Duodenal mucosa (tissue), 2 donors: ENCODE measurements around the gene NVL.
"Not testable (repeated sequence)": the region's sequence is repeated elsewhere in the genome, so short reads cannot be mapped to it uniquely, and the experiment has no call there.

Source experiments
- H3K27ac ChIP-seq: one replicate; pipeline ENCODE4 v1.7.0; 2013; ENCODE audit warnings: low read depth, low read length
- H3K27me3 ChIP-seq, 2 donors: one replicate each; pipeline ENCODE4 v1.7.0; 2013; ENCODE audit warnings: low read length in 2 of 2, control low read depth in 1 of 2; ENCODE audit not compliant: insufficient read depth in 2 of 2, control insufficient read depth in 1 of 2
- H3K36me3 ChIP-seq, 2 donors: one replicate each; pipeline ENCODE4 v1.7.0; 2013; ENCODE audit warnings: low read length in 2 of 2, control low read depth in 1 of 2; ENCODE audit not compliant: insufficient read depth in 2 of 2, control insufficient read depth in 1 of 2
- H3K4me1 ChIP-seq, 2 donors: one replicate each; pipeline ENCODE4 v1.7.0; 2013; ENCODE audit warnings: low read length in 2 of 2, control low read depth in 1 of 2; ENCODE audit not compliant: insufficient read depth in 2 of 2, control insufficient read depth in 1 of 2
- H3K4me3 ChIP-seq, 2 donors: one replicate each; pipeline ENCODE4 v1.7.0; 2013; ENCODE audit warnings: low read length in 2 of 2, low read depth in 1 of 2
- H3K9ac ChIP-seq, 2 donors: one replicate each; pipeline ENCODE4 v1.7.0; 2013; ENCODE audit warnings: low read length in 2 of 2, low read depth in 1 of 2
- H3K9me3 ChIP-seq, 2 donors: one replicate each; pipeline ENCODE4 v1.7.0; 2013; ENCODE audit warnings: low read length in 2 of 2, control low read depth in 1 of 2; ENCODE audit not compliant: control insufficient read depth in 1 of 2

Gene NVL

GRCh38 chr1:224217655-224218623 is 112.0 kb downstream of the NVL start:
- Histone ChIP-seq H3K27ac (no peak overlapping the region), H3K4me1 (peaks cover 19 to 24% of the 10 kb centered on the region in 2 donors), H3K9ac (no peak overlapping the region), H3K36me3 (no peaks in the 10 kb centered on the region), H3K27me3 (no peaks in the 10 kb centered on the region), H3K9me3 (no peaks in the 10 kb centered on the region), H3K4me3 (no peak overlapping the region)

GRCh38 chr1:224216382-224216781 is 113.6 kb downstream of the NVL start:
- no peaks in the 10 kb centered on the region for H3K27me3 ChIP-seq
- no peaks in the 10 kb centered on the region for H3K9me3 ChIP-seq
- H3K4me1 ChIP-seq = peaks cover 32 to 35% of the 10 kb centered on the region in 2 donors
- H3K27ac ChIP-seq = no peak overlapping the region
- no peaks in the 10 kb centered on the region for H3K36me3 ChIP-seq
- no peak overlapping the region for H3K9ac ChIP-seq
- H3K4me3 ChIP-seq = no peak overlapping the region

- Histone ChIP-seq H3K4me1 (peaks cover 42% of the 10 kb centered on the region in 2 donors), H3K4me3 (peak overlapping the region in 1 of 2 donors; percentile 30), H3K27ac (peak overlapping the region; percentile 8), H3K36me3 (no peaks in the 10 kb centered on the region), H3K27me3 (no peaks in the 10 kb centered on the region), H3K9ac (peak overlapping the region in 1 of 2 donors; percentile 25), H3K9me3 (no peaks in the 10 kb centered on the region)
These were observed 116.4 kb downstream of the NVL start for GRCh38 chr1:224213438-224214119.

GRCh38 chr1:224212618-224213061 is 117.3 kb downstream of the NVL start:
- peak overlapping the region in 1 of 2 donors; percentile 30 for H3K4me3 ChIP-seq
- peak overlapping the region; percentile 25 to 33 for H3K9ac ChIP-seq
- H3K9me3 ChIP-seq = no peaks in the 10 kb centered on the region
- H3K36me3 ChIP-seq = no peaks in the 10 kb centered on the region
- peak overlapping the region; percentile 56 for H3K27ac ChIP-seq
- no peaks in the 10 kb centered on the region for H3K27me3 ChIP-seq
- H3K4me1 ChIP-seq = peaks cover 34 to 42% of the 10 kb centered on the region in 2 donors

GRCh38 chr1:224211206-224211962 is 118.6 kb downstream of the NVL start:
- H3K36me3 ChIP-seq = no peaks in the 10 kb centered on the region
- no peaks in the 10 kb centered on the region for H3K9me3 ChIP-seq
- H3K27me3 ChIP-seq = no peaks in the 10 kb centered on the region
- peaks cover 34 to 43% of the 10 kb centered on the region in 2 donors for H3K4me1 ChIP-seq
- H3K9ac ChIP-seq = peak overlapping the region in 1 of 2 donors; percentile 11
- no peak overlapping the region for H3K27ac ChIP-seq
- no peak overlapping the region for H3K4me3 ChIP-seq

- not testable (repeated sequence) for H3K9ac ChIP-seq, H3K9me3 ChIP-seq, H3K27me3 ChIP-seq, H3K36me3 ChIP-seq
- peak overlapping the region; percentile 58 for H3K27ac ChIP-seq
- H3K4me3 ChIP-seq = peak overlapping the region in 1 of 2 donors; percentile 25
- H3K4me1 ChIP-seq = peaks cover 33 to 48% of the 10 kb centered on the region in 2 donors
These were observed 123.9 kb downstream of the NVL start for GRCh38 chr1:224205931-224206538.

GRCh38 chr1:224205438-224205840 is 124.5 kb downstream of the NVL start:
- Histone ChIP-seq H3K27ac (peak overlapping the region; percentile 58), H3K9me3 (no peaks in the 10 kb centered on the region), H3K27me3 (no peaks in the 10 kb centered on the region), H3K9ac (peak overlapping the region in 1 of 2 donors; percentile 30), H3K4me1 (peaks cover 35 to 46% of the 10 kb centered on the region in 2 donors), H3K36me3 (no peaks in the 10 kb centered on the region), H3K4me3 (peak overlapping the region in 1 of 2 donors; percentile 25)

GRCh38 chr1:224203243-224204016 is 126.5 kb downstream of the NVL start:
- Histone ChIP-seq H3K36me3 (no peaks in the 10 kb centered on the region), H3K27ac (peak overlapping the region; percentile 46), H3K27me3 (no peaks in the 10 kb centered on the region), H3K9me3 (no peaks in the 10 kb centered on the region), H3K9ac (no peak overlapping the region), H3K4me3 (no peak overlapping the region), H3K4me1 (peaks cover 27 to 38% of the 10 kb centered on the region in 2 donors)

- H3K27ac ChIP-seq = no peak overlapping the region
- H3K36me3 ChIP-seq = no peaks in the 10 kb centered on the region
- no peaks in the 10 kb centered on the region for H3K9me3 ChIP-seq
- H3K4me1 ChIP-seq = peaks cover 27 to 41% of the 10 kb centered on the region in 2 donors
- no peak overlapping the region for H3K9ac ChIP-seq
- no peak overlapping the region for H3K4me3 ChIP-seq
- no peaks in the 10 kb centered on the region for H3K27me3 ChIP-seq
These were observed 128.1 kb downstream of the NVL start for GRCh38 chr1:224201853-224202252.
